CD14-positive monocyte (primary cell): ENCODE results near the gene TXNRD1. TPM values are rescaled to one million over a fixed set of nuclear protein-coding genes. Genes with fewer than 3 reads are reported as not detected.

Experiments used
- DNase-seq, 3 donors: peaks; one replicate each; pipeline ENCODE4 v3.0.0-alpha.2; 2011 to 2022
- H2AFZ ChIP-seq: 2 replicates; pipeline ENCODE4 v1.6.0; 2012; ENCODE audit warnings: mild to moderate bottlenecking, low read depth, low read length, inconsistent platforms; ENCODE audit not compliant: insufficient read depth, poor library complexity, severe bottlenecking
- H3K27ac ChIP-seq, 2 donors: 1 replicate in 1 of 2; 2 replicates in 1 of 2; pipeline ENCODE4 v1.5.1; 2012 to 2013; ENCODE audit warnings: low read length in 2 of 2, control low read depth in 1 of 2, inconsistent platforms in 1 of 2, low read depth in 1 of 2, mild to moderate bottlenecking in 1 of 2
- H3K27me3 ChIP-seq, 2 donors: one replicate each; pipeline versions ENCODE4 v1.6.0 to v1.6.1; 2011 to 2013; ENCODE audit warnings: low read length in 2 of 2; ENCODE audit not compliant: control insufficient read depth in 2 of 2, insufficient read depth in 2 of 2
- H3K36me3 ChIP-seq, 2 donors: replicated peaks in 1 of 2; 1 replicate in 1 of 2; 2 replicates in 1 of 2; pipeline versions ENCODE4 v1.5.1 to v1.6.1; 2012 to 2013; ENCODE audit warnings: low read length in 2 of 2, control low read depth in 1 of 2, inconsistent platforms in 1 of 2, mild to moderate bottlenecking in 1 of 2; ENCODE audit not compliant: insufficient read depth in 2 of 2, control insufficient read depth in 1 of 2
- H3K4me1 ChIP-seq, 2 donors: 1 replicate in 1 of 2; 2 replicates in 1 of 2; pipeline versions ENCODE4 v1.5.1 to v1.6.1; 2012 to 2013; ENCODE audit warnings: low read length in 2 of 2, control low read depth in 1 of 2, inconsistent platforms in 1 of 2, mild to moderate bottlenecking in 1 of 2, moderate library complexity in 1 of 2; ENCODE audit not compliant: insufficient read depth in 2 of 2, control insufficient read depth in 1 of 2
- H3K4me2 ChIP-seq: replicated peaks from 2 replicates; pipeline ENCODE3; 2012; ENCODE audit warnings: low read length, moderate library complexity, mild to moderate bottlenecking; ENCODE audit not compliant: poor library complexity, severe bottlenecking; ENCODE audit errors: extremely low read depth
- H3K4me3 ChIP-seq, 3 experiments: fragments of 200-600 bp in 1 of 3; sonication (generic) in 1 of 3; replicated peaks in 1 of 3; 1 replicate in 2 of 3; 2 replicates in 1 of 3; pipeline ENCODE4 v1.5.1; 2011 to 2013; ENCODE audit warnings: low read length in 3 of 3, mild to moderate bottlenecking in 3 of 3, control low read depth in 2 of 3, low read depth in 2 of 3, inconsistent platforms in 1 of 3, moderate library complexity in 1 of 3
- H3K79me2 ChIP-seq: 2 replicates; pipeline ENCODE4 v1.6.0; 2012; ENCODE audit warnings: mild to moderate bottlenecking, control low read depth, inconsistent platforms, low read length, moderate library complexity; ENCODE audit not compliant: insufficient read depth
- H3K9ac ChIP-seq: 2 replicates; pipeline ENCODE4 v1.6.0; 2017; ENCODE audit warnings: low read length, mild to moderate bottlenecking; ENCODE audit not compliant: insufficient read depth, poor library complexity, severe bottlenecking
- H3K9me3 ChIP-seq, 2 donors: replicated peaks in 1 of 2; 1 replicate in 1 of 2; 2 replicates in 1 of 2; pipeline versions ENCODE4 v1.5.1 to v1.6.1; 2012 to 2013; ENCODE audit warnings: low read length in 2 of 2, control low read depth in 1 of 2; ENCODE audit not compliant: control insufficient read depth in 1 of 2, insufficient read depth in 1 of 2
- H4K20me1 ChIP-seq: 2 replicates; pipeline ENCODE4 v1.6.0; 2012; ENCODE audit warnings: mild to moderate bottlenecking, low read length, control low read depth, moderate library complexity; ENCODE audit not compliant: insufficient read depth
- H3K27ac Mint-ChIP-seq, 7 donors: one replicate each; pipeline ENCODE4 v1.8.0; 2020; ENCODE audit warnings: mild to moderate bottlenecking in 7 of 7, mixed read lengths in 7 of 7, moderate library complexity in 6 of 7, inconsistent platforms in 2 of 7
- H3K27me3 Mint-ChIP-seq, 3 donors: one replicate each; pipeline ENCODE4 v1.8.0; 2021 to 2022; ENCODE audit warnings: low read depth in 3 of 3, mild to moderate bottlenecking in 3 of 3, mixed read lengths in 3 of 3, moderate library complexity in 3 of 3, inconsistent platforms in 1 of 3
- H3K36me3 Mint-ChIP-seq, 2 donors: one replicate each; pipeline ENCODE4 v1.8.0; 2020; ENCODE audit warnings: mixed read lengths in 2 of 2, inconsistent platforms in 1 of 2, mild to moderate bottlenecking in 1 of 2
- H3K4me1 Mint-ChIP-seq: one replicate; pipeline ENCODE4 v1.8.0; 2020; ENCODE audit warnings: mild to moderate bottlenecking, mixed read lengths
- H3K4me3 Mint-ChIP-seq, 2 donors: one replicate each; pipeline ENCODE4 v1.8.0; 2020; ENCODE audit warnings: mild to moderate bottlenecking in 2 of 2, mixed read lengths in 2 of 2, moderate library complexity in 1 of 2
- H3K9me3 Mint-ChIP-seq, 7 donors: one replicate each; pipeline ENCODE4 v1.8.0; 2020 to 2022; ENCODE audit warnings: mixed read lengths in 7 of 7, mild to moderate bottlenecking in 6 of 7, moderate library complexity in 6 of 7, inconsistent platforms in 2 of 7
- CTCF ChIP-seq: fragments of 200-600 bp; IDR thresholded peaks from one replicate; pipeline ENCODE4 v1.8.0; 2022; ENCODE audit warnings: antibody characterized with exemption, mild to moderate bottlenecking
- WGBS: methylation state at CpG from one replicate; pipeline ENCODE4 v1.1.5; 2013; ENCODE audit warnings: missing lambda C conversion rate; ENCODE audit not compliant: insufficient coverage; 5-methylcytosine and 5-hydroxymethylcytosine counted together
- intact Hi-C, 2 donors: fragments of 100-400 bp; cut with micrococcal nuclease; formaldehyde crosslinking; loops; one replicate each; pipeline versions ENCODE4 v1.15.0 to v1.15.1; 2023
- polyA plus RNA-seq, 3 donors: library from polyadenylated mRNA; depleted of rRNA in 1 of 3; unstranded in 2 of 3; stranded (reverse) in 1 of 3; fragments of 300-500 nt in 2 of 3; fragments of >200 nt in 1 of 3; fragmentation: Illumina TruSeq in 2 of 3; gene quantifications; 1 replicate in 2 of 3; 2 replicates in 1 of 3; pipeline ENCODE4 v1.2.3, GENCODE V29; 2012 to 2021

The TXNRD1 gene
- polyA plus RNA-seq, 3 donors: 26.9 to 46.1 (median 29.2) TPM

- no peaks in the 10 kb centered on the region for H4K20me1 ChIP-seq
- peak overlapping the region; percentile 60 for H2AFZ ChIP-seq
- no peaks in the 10 kb centered on the region for H3K9me3 ChIP-seq
- no peaks in the 10 kb centered on the region for H3K27me3 ChIP-seq
- DNase-seq: no peak
- intact Hi-C loops: loop anchor here (5.0 kb wide), 1 partner anchor 496 kb away; no protein-coding TSS in a partner anchor
- WGBS: no CpG with 5 or more reads among the region's 2 CpGs
- H3K36me3 Mint-ChIP-seq: no peaks in the 10 kb centered on the region
- H3K9me3 Mint-ChIP-seq: peaks cover 0 to under 1% (median 0%) of the 10 kb centered on the region in 7 donors
- H3K4me1 ChIP-seq: peaks cover 0 to 8% of the 10 kb centered on the region in 2 donors
- peak overlapping the region in 1 of 2 donors; percentile 54 for H3K4me3 Mint-ChIP-seq
- H3K79me2 ChIP-seq: no peaks in the 10 kb centered on the region
- peak overlapping the region in 2 of 7 donors; percentile 17 to 31 for H3K27ac Mint-ChIP-seq
- H3K4me1 Mint-ChIP-seq: peaks cover 7% of the 10 kb centered on the region
- H3K9ac ChIP-seq: no peak overlapping the region
- H3K4me2 ChIP-seq: no peak overlapping the region
- TF ChIP-seq CTCF: no peak
- H3K27ac ChIP-seq: no peak overlapping the region
- H3K36me3 ChIP-seq: no peaks in the 10 kb centered on the region
- no peak overlapping the region for H3K4me3 ChIP-seq
- H3K27me3 Mint-ChIP-seq: peaks cover 1 to 4% (median 2%) of the 10 kb centered on the region in 3 donors
These were observed 165.8 kb downstream of the TXNRD1 start for GRCh38 chr12:104381341-104381730.

GRCh38 chr12:104381731-104382480, 166.3 kb downstream of the TXNRD1 start:
- DNase-seq: peak; percentile 67 to 78 (median 74)
- H2AFZ ChIP-seq: peak overlapping the region; percentile 60
- peaks cover 1 to 3% (median 2%) of the 10 kb centered on the region in 3 donors for H3K27me3 Mint-ChIP-seq
- H3K27ac Mint-ChIP-seq: peak overlapping the region in 2 of 7 donors; percentile 17 to 31
- H3K4me3 ChIP-seq: no peak overlapping the region
- no peaks in the 10 kb centered on the region for H3K79me2 ChIP-seq
- H3K9me3 Mint-ChIP-seq: peaks cover 0 to 2% (median 0%) of the 10 kb centered on the region in 7 donors
- peaks cover 7% of the 10 kb centered on the region for H3K4me1 Mint-ChIP-seq
- H3K4me2 ChIP-seq: no peak overlapping the region
- no peaks in the 10 kb centered on the region for H3K36me3 Mint-ChIP-seq
- peak; percentile 88 for TF ChIP-seq CTCF
- no peaks in the 10 kb centered on the region for H3K36me3 ChIP-seq
- WGBS: 26% methylated on average over 11 of the region's 18 CpGs
- peaks cover 0 to 8% of the 10 kb centered on the region in 2 donors for H3K4me1 ChIP-seq
- H3K9ac ChIP-seq: no peak overlapping the region
- intact Hi-C loops: loop anchor here (2.0 to 5.0 kb wide), 2 partner anchors 495 to 671 kb away; no protein-coding TSS in a partner anchor
- H3K27ac ChIP-seq: no peak overlapping the region
- no peaks in the 10 kb centered on the region for H4K20me1 ChIP-seq
- no peaks in the 10 kb centered on the region for H3K27me3 ChIP-seq
- H3K4me3 Mint-ChIP-seq: peak overlapping the region in 1 of 2 donors; percentile 54
- no peaks in the 10 kb centered on the region for H3K9me3 ChIP-seq
